ENCODE data around the gene MYH11. TPM values are rescaled to one million over a fixed set of nuclear protein-coding genes. Genes with fewer than 3 reads are reported as not detected.

MYH11 gene
- total and polyA plus RNA-seq, 2 of the 13 experiments (the other 11 are each of a cell fraction or from before 2014, with no cell fraction given) = not detected

DNA sequence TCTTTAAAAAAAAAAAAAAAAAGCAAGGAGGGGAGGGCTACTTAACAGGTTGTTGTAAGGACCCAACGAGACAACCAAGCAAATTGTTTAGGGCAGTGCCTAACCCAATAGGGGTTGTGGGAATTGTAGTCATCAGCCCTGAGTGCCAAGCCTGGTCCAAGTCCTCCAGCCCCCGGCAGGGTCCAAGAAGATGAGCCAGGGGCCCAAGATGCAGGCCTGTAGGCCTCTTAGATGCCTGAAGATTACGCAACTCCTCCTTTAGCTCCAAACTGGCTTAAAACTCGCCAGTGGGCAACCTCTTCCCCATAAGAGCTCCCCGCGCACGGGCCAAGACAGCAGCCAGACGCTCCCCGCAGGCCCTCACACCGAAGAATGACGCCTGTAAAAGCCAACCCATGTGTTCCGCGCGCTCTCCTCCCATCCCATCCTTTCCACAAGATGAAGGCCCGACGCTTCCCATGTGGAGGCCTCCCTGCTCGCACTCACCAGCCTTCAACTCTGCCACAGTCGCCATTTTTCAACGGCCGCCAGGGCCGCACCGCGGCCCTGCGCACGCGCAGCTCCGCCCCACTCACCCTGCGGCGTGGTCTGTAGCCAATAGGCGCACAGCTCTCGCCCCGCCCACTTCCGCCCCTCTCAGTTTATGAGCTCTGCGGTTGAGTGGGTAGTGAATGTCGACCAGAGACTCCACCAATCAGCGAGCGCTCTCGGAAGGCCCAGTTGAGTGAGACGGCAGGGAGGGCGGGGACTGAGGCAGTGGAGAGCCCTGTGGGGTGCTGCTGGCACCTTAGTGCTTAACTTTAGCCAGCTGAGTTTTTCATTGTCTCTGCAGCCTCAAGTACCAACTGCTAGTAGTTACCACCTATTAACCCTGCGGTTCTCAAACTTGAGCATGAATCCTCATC, 31.5 kb upstream of the MYH11 start, which contains the start of gene CEP20:
Gene CEP20 (minus strand): TSS at position 532 of the 905 bp plus-strand sequence. CDS start 18 bp downstream, at position 514.
- Histone ChIP-seq H3K9me3 (ENCODE audit: low read length) (no peaks in the 10 kb centered on the region), H3K4me3 (replicated peaks in 1 of 3; ENCODE audit: insufficient read depth in 1 of 3, low read depth in 2 of 3, low read length in 3 of 3) (peak within 1 kb of the TSS; percentile 92 to 99 (median 93)), H4K20me1 (ENCODE audit: insufficient read depth, low read length) (no peaks in the 10 kb centered on the region), H3K27me3 (ENCODE audit: control insufficient read depth in 1 of 2, insufficient read depth in 2 of 2, low read length in 2 of 2) (peaks cover 0 to 4% of the 10 kb centered on the region in 2 experiments; a peak in 1 of 5 replicates), H3K4me1 (ENCODE audit: insufficient read depth, low read length) (peaks cover 45% of the 10 kb centered on the region), H3K4me2 (ENCODE audit: low read depth, low read length) (peak within 1 kb of the TSS; percentile 85), H3K79me2 (ENCODE audit: insufficient read depth, low read length) (peaks cover 42% of the 10 kb centered on the region), H2AFZ (ENCODE audit: low read length) (peak within 1 kb of the TSS; percentile 85), H3K36me3 (replicated peaks in 1 of 2; ENCODE audit: control insufficient read depth in 1 of 2, insufficient read depth in 2 of 2, low read length in 2 of 2) (peaks cover 1 to 8% of the 10 kb centered on the region in 2 experiments), H3K27ac (ENCODE audit: extremely low read length, insufficient read depth, low read length) (peak within 1 kb of the TSS; percentile 79), H3K9ac (ENCODE audit: insufficient read depth, low read depth, low read length) (peak within 1 kb of the TSS; percentile 98)
- ATAC-seq (peak; percentile 100), FAIRE-seq (peak; percentile 93), DNase-seq (ENCODE audit: low spot score) (peak; percentile 100)
- WGBS (ENCODE audit: low lambda C conversion rate) = under 1% methylated on average over 37 of the region's 41 CpGs
- intact Hi-C loops (cut with micrococcal nuclease; ENCODE audit: unreplicated experiment) (loop anchor here (5.0 kb wide), 1 partner anchor 39 kb away; no protein-coding TSS in a partner anchor), in situ Hi-C loops (cut with HindIII; ENCODE audit: extremely low pct_ligation_motif_present, low pct_unique_long_range_greater_than_20kb) (no loop called here)
- TSS peak; percentile 83 for BruUV-seq (replicated peaks)
- ChIA-PET POLR2A (interaction anchor here (0.6 to 3.7 kb wide), 34 partner anchors 10 to 1254 kb away, joined by 3 to 72 read pairs (median 4); no protein-coding TSS in a partner anchor), CTCF (ENCODE audit: low intra/inter-chr PET ratio, low total read pairs) (no interaction called here)
- TF ChIP-seq MAFK (conservative IDR thresholded peaks at IDR 0.05 in 1 of 2, IDR thresholded peaks at IDR 0.05 in 1 of 2; ENCODE audit: low read length in 2 of 2) (peak in 1 of 2 experiments; percentile 0; a peak in 1 of 4 replicates), ZNF235 (CRISPR knock-in tag; IDR thresholded peaks at IDR 0.05; ENCODE audit: borderline replicate concordance) (0 out of 2 replicates have a peak, but pooled peaks have one; percentile 37), ZNF432 (CRISPR knock-in tag; IDR thresholded peaks at IDR 0.05; ENCODE audit: borderline replicate concordance) (no peak), ZNF747 (CRISPR knock-in tag; IDR thresholded peaks at IDR 0.05; ENCODE audit: borderline replicate concordance) (no peak), ZNF589 (CRISPR knock-in tag; conservative IDR thresholded peaks at IDR 0.05) (no peak), ELF4 (CRISPR knock-in tag; IDR thresholded peaks at IDR 0.05; ENCODE audit: borderline replicate concordance) (no peak), KDM3A (CRISPR knock-in tag; IDR thresholded peaks at IDR 0.05; ENCODE audit: low read depth) (0 out of 2 replicates have a peak, but pooled peaks have one; percentile 69), TCF7L2 (IDR thresholded peaks at IDR 0.05; ENCODE audit: low read depth, low read length) (no peak)
- TF ChIP-seq, protein P1, sequence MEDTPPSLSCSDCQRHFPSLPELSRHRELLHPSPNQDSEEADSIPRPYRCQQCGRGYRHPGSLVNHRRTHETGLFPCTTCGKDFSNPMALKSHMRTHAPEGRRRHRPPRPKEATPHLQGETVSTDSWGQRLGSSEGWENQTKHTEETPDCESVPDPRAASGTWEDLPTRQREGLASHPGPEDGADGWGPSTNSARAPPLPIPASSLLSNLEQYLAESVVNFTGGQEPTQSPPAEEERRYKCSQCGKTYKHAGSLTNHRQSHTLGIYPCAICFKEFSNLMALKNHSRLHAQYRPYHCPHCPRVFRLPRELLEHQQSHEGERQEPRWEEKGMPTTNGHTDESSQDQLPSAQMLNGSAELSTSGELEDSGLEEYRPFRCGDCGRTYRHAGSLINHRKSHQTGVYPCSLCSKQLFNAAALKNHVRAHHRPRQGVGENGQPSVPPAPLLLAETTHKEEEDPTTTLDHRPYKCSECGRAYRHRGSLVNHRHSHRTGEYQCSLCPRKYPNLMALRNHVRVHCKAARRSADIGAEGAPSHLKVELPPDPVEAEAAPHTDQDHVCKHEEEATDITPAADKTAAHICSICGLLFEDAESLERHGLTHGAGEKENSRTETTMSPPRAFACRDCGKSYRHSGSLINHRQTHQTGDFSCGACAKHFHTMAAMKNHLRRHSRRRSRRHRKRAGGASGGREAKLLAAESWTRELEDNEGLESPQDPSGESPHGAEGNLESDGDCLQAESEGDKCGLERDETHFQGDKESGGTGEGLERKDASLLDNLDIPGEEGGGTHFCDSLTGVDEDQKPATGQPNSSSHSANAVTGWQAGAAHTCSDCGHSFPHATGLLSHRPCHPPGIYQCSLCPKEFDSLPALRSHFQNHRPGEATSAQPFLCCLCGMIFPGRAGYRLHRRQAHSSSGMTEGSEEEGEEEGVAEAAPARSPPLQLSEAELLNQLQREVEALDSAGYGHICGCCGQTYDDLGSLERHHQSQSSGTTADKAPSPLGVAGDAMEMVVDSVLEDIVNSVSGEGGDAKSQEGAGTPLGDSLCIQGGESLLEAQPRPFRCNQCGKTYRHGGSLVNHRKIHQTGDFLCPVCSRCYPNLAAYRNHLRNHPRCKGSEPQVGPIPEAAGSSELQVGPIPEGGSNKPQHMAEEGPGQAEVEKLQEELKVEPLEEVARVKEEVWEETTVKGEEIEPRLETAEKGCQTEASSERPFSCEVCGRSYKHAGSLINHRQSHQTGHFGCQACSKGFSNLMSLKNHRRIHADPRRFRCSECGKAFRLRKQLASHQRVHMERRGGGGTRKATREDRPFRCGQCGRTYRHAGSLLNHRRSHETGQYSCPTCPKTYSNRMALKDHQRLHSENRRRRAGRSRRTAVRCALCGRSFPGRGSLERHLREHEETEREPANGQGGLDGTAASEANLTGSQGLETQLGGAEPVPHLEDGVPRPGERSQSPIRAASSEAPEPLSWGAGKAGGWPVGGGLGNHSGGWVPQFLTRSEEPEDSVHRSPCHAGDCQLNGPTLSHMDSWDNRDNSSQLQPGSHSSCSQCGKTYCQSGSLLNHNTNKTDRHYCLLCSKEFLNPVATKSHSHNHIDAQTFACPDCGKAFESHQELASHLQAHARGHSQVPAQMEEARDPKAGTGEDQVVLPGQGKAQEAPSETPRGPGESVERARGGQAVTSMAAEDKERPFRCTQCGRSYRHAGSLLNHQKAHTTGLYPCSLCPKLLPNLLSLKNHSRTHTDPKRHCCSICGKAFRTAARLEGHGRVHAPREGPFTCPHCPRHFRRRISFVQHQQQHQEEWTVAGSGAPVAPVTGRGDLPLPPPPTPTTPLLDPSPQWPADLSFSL (CRISPR knock-in tag; IDR thresholded peaks at IDR 0.05) = no peak
- TF ChIP-seq, protein P2, sequence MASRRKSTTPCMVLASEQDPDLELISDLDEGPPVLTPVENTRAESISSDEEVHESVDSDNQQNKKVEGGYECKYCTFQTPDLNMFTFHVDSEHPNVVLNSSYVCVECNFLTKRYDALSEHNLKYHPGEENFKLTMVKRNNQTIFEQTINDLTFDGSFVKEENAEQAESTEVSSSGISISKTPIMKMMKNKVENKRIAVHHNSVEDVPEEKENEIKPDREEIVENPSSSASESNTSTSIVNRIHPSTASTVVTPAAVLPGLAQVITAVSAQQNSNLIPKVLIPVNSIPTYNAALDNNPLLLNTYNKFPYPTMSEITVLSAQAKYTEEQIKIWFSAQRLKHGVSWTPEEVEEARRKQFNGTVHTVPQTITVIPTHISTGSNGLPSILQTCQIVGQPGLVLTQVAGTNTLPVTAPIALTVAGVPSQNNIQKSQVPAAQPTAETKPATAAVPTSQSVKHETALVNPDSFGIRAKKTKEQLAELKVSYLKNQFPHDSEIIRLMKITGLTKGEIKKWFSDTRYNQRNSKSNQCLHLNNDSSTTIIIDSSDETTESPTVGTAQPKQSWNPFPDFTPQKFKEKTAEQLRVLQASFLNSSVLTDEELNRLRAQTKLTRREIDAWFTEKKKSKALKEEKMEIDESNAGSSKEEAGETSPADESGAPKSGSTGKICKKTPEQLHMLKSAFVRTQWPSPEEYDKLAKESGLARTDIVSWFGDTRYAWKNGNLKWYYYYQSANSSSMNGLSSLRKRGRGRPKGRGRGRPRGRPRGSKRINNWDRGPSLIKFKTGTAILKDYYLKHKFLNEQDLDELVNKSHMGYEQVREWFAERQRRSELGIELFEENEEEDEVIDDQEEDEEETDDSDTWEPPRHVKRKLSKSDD (CRISPR knock-in tag; IDR thresholded peaks at IDR 0.05; ENCODE audit: low read depth) = no peak
- TF ChIP-seq, protein P3, sequence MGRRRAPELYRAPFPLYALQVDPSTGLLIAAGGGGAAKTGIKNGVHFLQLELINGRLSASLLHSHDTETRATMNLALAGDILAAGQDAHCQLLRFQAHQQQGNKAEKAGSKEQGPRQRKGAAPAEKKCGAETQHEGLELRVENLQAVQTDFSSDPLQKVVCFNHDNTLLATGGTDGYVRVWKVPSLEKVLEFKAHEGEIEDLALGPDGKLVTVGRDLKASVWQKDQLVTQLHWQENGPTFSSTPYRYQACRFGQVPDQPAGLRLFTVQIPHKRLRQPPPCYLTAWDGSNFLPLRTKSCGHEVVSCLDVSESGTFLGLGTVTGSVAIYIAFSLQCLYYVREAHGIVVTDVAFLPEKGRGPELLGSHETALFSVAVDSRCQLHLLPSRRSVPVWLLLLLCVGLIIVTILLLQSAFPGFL (CRISPR knock-in tag; IDR thresholded peaks at IDR 0.05) = no peak

Data from HepG2 (cell line).